Spleen (tissue), 7 donors: ENCODE data around the gene SLC12A9.
"Not testable (repeated sequence)": the region's sequence is repeated elsewhere in the genome, so short reads cannot be mapped to it uniquely, and the experiment has no call there.

Experiments used
- POLR2AphosphoS5 ChIP-seq, 3 donors: sonication (generic); formaldehyde crosslinking; IDR thresholded peaks; one replicate each; pipeline ENCODE4 v1.5.1; 2017; ENCODE audit warnings: antibody characterized with exemption in 3 of 3
- TF ChIP-seq, protein P1 (sequence below), 11 experiments: fragments of 200-600 bp in 7 of 11; fragments of 450-650 bp in 4 of 11; sonication (generic) in 4 of 11; IDR thresholded peaks in 8 of 11; conservative IDR thresholded peaks in 3 of 11; 1 replicate in 7 of 11; 2 replicates in 4 of 11; pipeline versions ENCODE4 v1.4.0 to v1.8.0; 2016 to 2021; ENCODE audit warnings: antibody characterized with exemption in 11 of 11, inconsistent platforms in 4 of 11, mild to moderate bottlenecking in 1 of 11
- donor health status: DM: no; HTN: no; CAD: no; lungs with moderate emphysema.
- donor health status: DM: no; HTN: no; CAD: no.
- donor health status: DM: no; HTN: no; CAD: no.

GRCh38 chr7:100854899-100855298 lies 2.4 kb downstream of the SLC12A9 start:
- TF ChIP-seq, protein P1, sequence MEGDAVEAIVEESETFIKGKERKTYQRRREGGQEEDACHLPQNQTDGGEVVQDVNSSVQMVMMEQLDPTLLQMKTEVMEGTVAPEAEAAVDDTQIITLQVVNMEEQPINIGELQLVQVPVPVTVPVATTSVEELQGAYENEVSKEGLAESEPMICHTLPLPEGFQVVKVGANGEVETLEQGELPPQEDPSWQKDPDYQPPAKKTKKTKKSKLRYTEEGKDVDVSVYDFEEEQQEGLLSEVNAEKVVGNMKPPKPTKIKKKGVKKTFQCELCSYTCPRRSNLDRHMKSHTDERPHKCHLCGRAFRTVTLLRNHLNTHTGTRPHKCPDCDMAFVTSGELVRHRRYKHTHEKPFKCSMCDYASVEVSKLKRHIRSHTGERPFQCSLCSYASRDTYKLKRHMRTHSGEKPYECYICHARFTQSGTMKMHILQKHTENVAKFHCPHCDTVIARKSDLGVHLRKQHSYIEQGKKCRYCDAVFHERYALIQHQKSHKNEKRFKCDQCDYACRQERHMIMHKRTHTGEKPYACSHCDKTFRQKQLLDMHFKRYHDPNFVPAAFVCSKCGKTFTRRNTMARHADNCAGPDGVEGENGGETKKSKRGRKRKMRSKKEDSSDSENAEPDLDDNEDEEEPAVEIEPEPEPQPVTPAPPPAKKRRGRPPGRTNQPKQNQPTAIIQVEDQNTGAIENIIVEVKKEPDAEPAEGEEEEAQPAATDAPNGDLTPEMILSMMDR (IDR thresholded peaks at IDR 0.05 in 8 of 11, conservative IDR thresholded peaks at IDR 0.05 in 3 of 11), result not testable (repeated sequence)
- not testable (repeated sequence) for TF ChIP-seq POLR2AphosphoS5 (IDR thresholded peaks at IDR 0.05)
